Keratinocyte (primary cell): ENCODE results near the gene NQO2.

Experiments
- CTCF ChIP-seq, 3 experiments: IDR thresholded peaks in 1 of 3; conservative IDR thresholded peaks in 1 of 3; optimal IDR thresholded peaks in 1 of 3; 2 replicates in 2 of 3; 3 replicates in 1 of 3; pipeline versions ENCODE3 to v1.5.1; 2011; ENCODE audit warnings: low read length in 3 of 3, mild to moderate bottlenecking in 3 of 3, moderate library complexity in 2 of 3, control low read depth in 1 of 3, inconsistent platforms in 1 of 3; ENCODE audit not compliant: insufficient read depth in 2 of 3; ENCODE audit errors: extremely low read depth in 1 of 3
- EZH2 ChIP-seq: IDR thresholded peaks from one replicate; pipeline ENCODE4 v1.6.1; 2012; ENCODE audit warnings: inconsistent platforms, mild to moderate bottlenecking, low read length, moderate library complexity

GRCh38 chr6:3006476-3006875, 6.8 kb downstream of the NQO2 start:
- TF ChIP-seq CTCF (optimal IDR thresholded peaks at IDR 0.05 in 1 of 3, IDR thresholded peaks at IDR 0.05 in 1 of 3, conservative IDR thresholded peaks at IDR 0.05 in 1 of 3; ENCODE audit: extremely low read depth in 1 of 3, insufficient read depth in 2 of 3, low read length in 3 of 3) = no peak
- TF ChIP-seq EZH2 = no peak
